ENCODE measurements around the gene SLC44A1.

The SLC44A1 gene

GRCh38 chr9:105485131-105485530 is 240.7 kb downstream of the SLC44A1 start:
- DNase-seq, result no peak

All from stimulated activated CD4-positive, alpha-beta T cell treated with anti-CD3 and anti-CD28 coated beads, Interleukin-1b, Interleukin-23, amount 100 ng/mL, for 48 hours (primary cell).